B cell (primary cell): ENCODE results near the gene KLK10.

Experiments used
- EZH2 ChIP-seq: IDR thresholded peaks from 2 replicates; pipeline ENCODE4 v1.6.1; 2012; ENCODE audit warnings: borderline replicate concordance, low read depth, mild to moderate bottlenecking, moderate library complexity, low read length; ENCODE audit not compliant: insufficient read depth, poor library complexity, severe bottlenecking
- TF ChIP-seq, protein P1 (sequence below): fragments of 200-600 bp; IDR thresholded peaks from one replicate; pipeline ENCODE4 v1.8.0; 2022; ENCODE audit warnings: antibody characterized with exemption, mild to moderate bottlenecking

- TF ChIP-seq, protein P1, sequence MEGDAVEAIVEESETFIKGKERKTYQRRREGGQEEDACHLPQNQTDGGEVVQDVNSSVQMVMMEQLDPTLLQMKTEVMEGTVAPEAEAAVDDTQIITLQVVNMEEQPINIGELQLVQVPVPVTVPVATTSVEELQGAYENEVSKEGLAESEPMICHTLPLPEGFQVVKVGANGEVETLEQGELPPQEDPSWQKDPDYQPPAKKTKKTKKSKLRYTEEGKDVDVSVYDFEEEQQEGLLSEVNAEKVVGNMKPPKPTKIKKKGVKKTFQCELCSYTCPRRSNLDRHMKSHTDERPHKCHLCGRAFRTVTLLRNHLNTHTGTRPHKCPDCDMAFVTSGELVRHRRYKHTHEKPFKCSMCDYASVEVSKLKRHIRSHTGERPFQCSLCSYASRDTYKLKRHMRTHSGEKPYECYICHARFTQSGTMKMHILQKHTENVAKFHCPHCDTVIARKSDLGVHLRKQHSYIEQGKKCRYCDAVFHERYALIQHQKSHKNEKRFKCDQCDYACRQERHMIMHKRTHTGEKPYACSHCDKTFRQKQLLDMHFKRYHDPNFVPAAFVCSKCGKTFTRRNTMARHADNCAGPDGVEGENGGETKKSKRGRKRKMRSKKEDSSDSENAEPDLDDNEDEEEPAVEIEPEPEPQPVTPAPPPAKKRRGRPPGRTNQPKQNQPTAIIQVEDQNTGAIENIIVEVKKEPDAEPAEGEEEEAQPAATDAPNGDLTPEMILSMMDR, result no peak
- TF ChIP-seq EZH2, result no peak
Measured at GRCh38 chr19:51034704-51035103, 15.2 kb upstream of the KLK10 start, which contains the start of gene KLK12.
